Activated T-helper 1 cell treated with anti-CD3 and anti-CD28 coated beads, Interleukin-2, amount 50 U/mL, for 16 hours (primary cell): ENCODE data around the gene MSI2.

Experiments
- DNase-seq, 2 donors: peaks; one replicate each; pipeline ENCODE4 v3.0.0-alpha.2; 2020; ENCODE audit warnings: low read depth in 1 of 2, low spot score in 1 of 2

The MSI2 gene

GRCh38 chr17:57535249-57535966, 279.1 kb downstream of the MSI2 start:
- DNase-seq = no peak

GRCh38 chr17:57536289-57536688, 280.0 kb downstream of the MSI2 start:
- DNase-seq = no peak

GRCh38 chr17:57536789-57537523, 280.6 kb downstream of the MSI2 start:
- no peak for DNase-seq

- no peak for DNase-seq
These were observed 281.4 kb downstream of the MSI2 start for GRCh38 chr17:57537524-57538410.

- no peak for DNase-seq
These were observed 282.6 kb downstream of the MSI2 start for GRCh38 chr17:57538736-57539456.

- DNase-seq = no peak
These were observed 283.4 kb downstream of the MSI2 start for GRCh38 chr17:57539529-57540301.

- no peak for DNase-seq
These were observed 284.3 kb downstream of the MSI2 start for GRCh38 chr17:57540596-57540995.

- DNase-seq = no peak
These were observed 284.7 kb downstream of the MSI2 start for GRCh38 chr17:57541049-57541448.

GRCh38 chr17:57541472-57542394, 285.4 kb downstream of the MSI2 start:
- DNase-seq = no peak

GRCh38 chr17:57542510-57542909, 286.2 kb downstream of the MSI2 start:
- DNase-seq = no peak

- DNase-seq = no peak
These were observed 286.9 kb downstream of the MSI2 start for GRCh38 chr17:57543230-57543629.

- no peak for DNase-seq
These were observed 288.1 kb downstream of the MSI2 start for GRCh38 chr17:57544401-57544800.

- DNase-seq = no peak
These were observed 288.6 kb downstream of the MSI2 start for GRCh38 chr17:57544834-57545463.

- DNase-seq = no peak
These were observed 289.5 kb downstream of the MSI2 start for GRCh38 chr17:57545731-57546342.

GRCh38 chr17:57548421-57549410, 292.4 kb downstream of the MSI2 start:
- DNase-seq = no peak

- no peak for DNase-seq
These were observed 293.1 kb downstream of the MSI2 start for GRCh38 chr17:57549468-57549867.

- no peak for DNase-seq
These were observed 293.7 kb downstream of the MSI2 start for GRCh38 chr17:57550016-57550415.
